ENCODE measurements around the gene HMGCL.
"Not testable (repeated sequence)": the region's sequence is repeated elsewhere in the genome, so short reads cannot be mapped to it uniquely, and the experiment has no call there.

HMGCL gene

GRCh38 chr1:23788695-23789094 lies 36.5 kb downstream of the HMGCL start:
- no peak for TF ChIP-seq ZNF274 (IDR thresholded peaks at IDR 0.05; ENCODE audit: low read depth, low read length)
- no peak overlapping the region for H3K4me3 ChIP-seq (ENCODE audit: low read length)

GRCh38 chr1:23787701-23788100 lies 37.5 kb downstream of the HMGCL start:
- H3K4me3 ChIP-seq (ENCODE audit: low read length): no peak overlapping the region
- TF ChIP-seq ZNF274 (IDR thresholded peaks at IDR 0.05; ENCODE audit: low read depth, low read length): no peak

DNA sequence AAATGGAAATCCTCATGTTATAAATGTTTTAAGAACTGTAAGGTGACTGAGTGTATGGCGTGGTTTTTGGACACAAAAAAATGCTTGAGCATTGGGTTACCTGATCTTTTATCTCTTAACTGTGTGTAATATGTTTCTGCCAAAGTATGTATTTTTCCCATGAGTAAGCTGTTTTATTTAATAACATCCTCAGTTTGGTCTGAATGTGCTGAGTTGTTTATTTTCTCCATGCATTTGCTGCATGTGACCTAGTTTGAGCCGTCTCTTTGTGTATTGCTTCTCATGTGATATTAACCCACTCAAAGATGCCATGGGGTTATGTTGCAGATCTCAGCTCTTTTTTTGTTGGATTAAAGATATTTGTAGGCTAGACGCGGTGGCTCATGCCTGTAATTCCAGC lies 40.4 kb downstream of the HMGCL start:
- no peak overlapping the region for H3K4me3 ChIP-seq (ENCODE audit: low read length)
- no peak for TF ChIP-seq ZNF274 (IDR thresholded peaks at IDR 0.05; ENCODE audit: low read depth, low read length)

DNA sequence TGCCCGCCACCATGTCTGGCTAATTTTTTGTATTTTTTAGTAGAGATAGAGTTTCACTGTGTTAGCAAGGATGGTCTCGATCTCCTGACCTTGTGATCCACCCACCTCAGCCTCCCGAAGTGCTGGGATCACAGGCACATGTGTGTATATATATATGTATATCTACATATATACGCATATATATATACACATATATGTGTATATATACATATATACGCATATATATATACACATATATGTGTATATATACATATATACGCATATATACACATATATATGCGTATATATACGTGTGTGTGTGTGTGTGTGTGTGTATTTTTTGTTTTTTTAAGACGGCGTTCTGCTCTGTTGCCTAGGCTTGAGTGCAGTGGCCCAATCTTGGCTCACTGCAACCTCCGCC lies 42.1 kb downstream of the HMGCL start:
- H3K4me3 ChIP-seq (ENCODE audit: low read length): not testable (repeated sequence)

DNA sequence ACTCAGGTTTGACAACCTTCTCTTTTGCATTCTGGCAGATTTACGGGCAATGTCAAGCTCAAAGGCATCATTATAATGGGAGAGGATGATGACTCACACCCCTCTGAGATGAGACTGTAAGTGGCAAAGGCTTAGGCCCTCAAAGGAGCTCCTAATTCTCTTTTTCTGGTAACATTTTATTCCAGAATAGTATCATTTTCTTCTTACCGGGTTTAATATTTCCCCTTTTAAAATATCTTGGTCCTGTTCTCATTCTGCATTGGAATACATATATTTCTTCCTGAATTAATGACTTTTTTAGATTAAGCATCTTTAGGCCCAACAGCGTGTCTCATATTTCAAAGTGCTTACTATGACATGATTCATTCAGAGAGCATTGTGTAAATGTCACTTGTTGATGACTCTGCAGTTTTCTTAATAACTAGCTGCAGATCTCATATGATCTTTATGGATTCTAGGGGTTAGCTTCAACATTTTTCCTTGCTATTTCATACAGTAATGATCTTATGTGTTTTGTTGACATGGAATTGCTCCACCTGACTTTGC lies 45.3 kb downstream of the HMGCL start:
- no peak for TF ChIP-seq ZNF274 (IDR thresholded peaks at IDR 0.05; ENCODE audit: low read depth, low read length)
- no peak overlapping the region; the same call in 1 of the 2 replicates for H3K4me3 ChIP-seq (ENCODE audit: low read length)

GRCh38 chr1:23777979-23778814 lies 47.0 kb downstream of the HMGCL start, which contains the start of gene PITHD1:
PITHD1 (plus strand) TSS chr1:23778418; CDS start chr1:23778516, 98 bp downstream.
- peak within 1 kb of the TSS; percentile 92 for H3K4me3 ChIP-seq (ENCODE audit: low read length)
- no peak for TF ChIP-seq ZNF274 (IDR thresholded peaks at IDR 0.05; ENCODE audit: low read depth, low read length)

GRCh38 chr1:23776217-23776616 lies 49.0 kb downstream of the HMGCL start:
- no peak overlapping the region for H3K4me3 ChIP-seq (ENCODE audit: low read length)
- no peak for TF ChIP-seq ZNF274 (IDR thresholded peaks at IDR 0.05; ENCODE audit: low read depth, low read length)

GRCh38 chr1:23774174-23774880 lies 50.9 kb downstream of the HMGCL start:
- no peak for TF ChIP-seq ZNF274 (IDR thresholded peaks at IDR 0.05; ENCODE audit: low read depth, low read length)
- no peak overlapping the region for H3K4me3 ChIP-seq (ENCODE audit: low read length)

- TF ChIP-seq ZNF274 (IDR thresholded peaks at IDR 0.05; ENCODE audit: low read depth, low read length): no peak
- no peak overlapping the region for H3K4me3 ChIP-seq (ENCODE audit: low read length)
Measured at GRCh38 chr1:23772854-23773242, 52.4 kb downstream of the HMGCL start.

DNA sequence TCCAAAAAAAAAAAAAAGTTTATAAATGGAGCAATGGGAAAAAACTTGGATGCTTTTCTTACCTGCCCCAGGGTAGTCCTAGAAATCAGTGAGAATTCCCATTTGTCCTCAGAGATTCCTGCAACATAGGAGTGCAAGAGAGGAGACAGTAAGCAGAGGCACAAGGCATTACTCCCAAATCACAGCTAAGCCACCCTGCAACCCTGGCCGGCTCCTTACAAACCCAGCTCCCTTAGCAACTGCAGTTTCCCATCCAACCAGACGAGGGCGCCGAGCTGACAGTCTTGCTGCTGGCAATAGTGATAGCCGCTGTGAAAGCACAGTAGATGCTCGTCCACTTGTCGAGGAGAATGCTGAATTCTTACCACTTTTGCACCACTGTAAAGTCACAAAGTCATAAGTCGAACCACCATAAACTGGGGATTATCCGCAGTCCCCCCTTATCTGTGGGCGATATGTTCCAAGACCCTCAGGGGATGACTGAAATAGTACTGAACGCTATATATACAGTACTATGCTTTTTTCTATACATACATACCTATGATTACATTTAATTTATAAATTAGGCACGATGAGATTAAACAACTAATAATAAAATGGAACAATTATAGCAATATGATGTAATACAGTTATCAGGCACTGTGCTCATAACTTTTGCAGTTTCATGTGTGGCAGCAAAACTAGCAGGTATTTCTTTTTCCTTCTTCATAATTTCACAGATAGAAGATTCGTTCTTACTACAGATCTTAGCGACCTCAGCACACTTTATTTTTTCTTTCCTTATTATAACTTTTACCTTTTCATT lies 53.0 kb downstream of the HMGCL start:
- TF ChIP-seq ZNF274 (IDR thresholded peaks at IDR 0.05; ENCODE audit: low read depth, low read length): no peak

DNA sequence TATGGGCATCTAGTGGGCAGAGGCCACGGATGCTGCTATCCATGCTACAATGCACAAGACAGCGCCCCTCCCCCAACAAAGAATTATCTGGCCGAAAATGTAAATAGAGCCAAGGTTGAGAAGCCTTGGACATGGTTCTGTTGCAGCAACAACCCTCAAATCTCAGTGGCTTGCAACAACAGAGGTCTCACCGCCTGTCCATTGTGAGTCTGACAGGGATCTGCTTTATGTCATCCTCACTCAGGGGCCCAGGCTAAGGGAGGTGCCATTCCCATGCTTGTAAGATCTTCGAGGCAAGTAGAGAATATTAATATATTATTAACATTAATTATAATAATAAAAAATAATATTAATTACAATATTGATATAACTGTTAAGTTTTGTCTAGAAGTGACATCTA lies 56.5 kb downstream of the HMGCL start:
- TF ChIP-seq ZNF274 (IDR thresholded peaks at IDR 0.05; ENCODE audit: low read depth, low read length): no peak

More for the DNA sequence above, 53.0 kb downstream of the HMGCL start:
- no peak overlapping the region for H3K4me3 ChIP-seq (ENCODE audit: low read length)

DNA sequence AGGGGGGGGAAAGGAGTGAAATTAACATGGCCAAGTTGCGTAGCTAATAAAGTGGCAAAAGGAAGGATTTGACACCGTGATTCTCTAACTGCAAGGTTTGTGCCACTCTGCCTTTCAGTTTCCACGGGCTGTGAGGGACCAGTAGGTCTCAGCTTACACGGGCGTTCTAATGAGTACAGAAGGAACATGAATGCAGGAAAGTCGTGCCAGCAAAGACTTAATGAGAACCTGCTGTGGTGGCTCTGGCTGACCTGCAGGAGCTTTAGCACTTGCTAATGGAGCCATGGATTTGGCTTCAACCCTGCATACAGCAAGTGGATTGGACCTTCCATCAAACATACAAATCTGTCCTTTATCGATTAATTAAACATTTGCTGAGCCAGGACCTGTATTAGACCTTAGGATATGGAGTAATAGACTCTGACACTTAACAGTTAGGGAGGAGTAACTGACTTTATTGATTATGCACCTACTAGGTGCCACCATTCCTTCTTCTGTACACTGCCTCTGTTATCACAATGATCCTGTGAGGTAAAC lies 62.1 kb downstream of the HMGCL start:
- no peak overlapping the region for H3K4me3 ChIP-seq (ENCODE audit: low read length)
- TF ChIP-seq ZNF274 (IDR thresholded peaks at IDR 0.05; ENCODE audit: low read depth, low read length): no peak

More for the DNA sequence above, 56.5 kb downstream of the HMGCL start:
- H3K4me3 ChIP-seq (ENCODE audit: low read length): no peak overlapping the region

DNA sequence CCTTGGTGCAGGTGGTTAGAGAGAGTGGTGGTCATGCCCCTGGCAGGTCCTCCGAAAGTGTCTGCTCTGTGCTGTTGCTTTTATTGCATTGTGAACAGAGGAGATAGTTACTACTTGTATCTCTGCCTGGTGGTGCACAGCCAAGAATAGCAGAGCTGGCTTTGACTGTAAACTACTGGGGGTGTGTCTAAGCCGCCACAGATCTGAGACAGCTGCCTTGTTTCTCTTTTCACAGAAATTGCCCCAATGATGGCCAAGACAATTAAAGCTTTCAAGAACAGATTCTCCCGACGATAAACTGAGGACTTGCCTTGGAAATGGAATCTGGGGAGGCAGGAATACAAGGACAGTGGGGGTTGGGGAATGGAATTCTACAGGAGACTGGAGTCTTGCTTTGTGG lies 66.0 kb downstream of the HMGCL start:
- no peak overlapping the region for H3K4me3 ChIP-seq (ENCODE audit: low read length)
- TF ChIP-seq ZNF274 (IDR thresholded peaks at IDR 0.05; ENCODE audit: low read depth, low read length): no peak

GRCh38 chr1:23757812-23758211 lies 67.4 kb downstream of the HMGCL start:
- H3K4me3 ChIP-seq (ENCODE audit: low read length): no peak overlapping the region
- no peak for TF ChIP-seq ZNF274 (IDR thresholded peaks at IDR 0.05; ENCODE audit: low read depth, low read length)

All from GM08714 (cell line).